Superior temporal gyrus (tissue), 1 donor: ENCODE measurements around the gene PUM1.
"Not testable (repeated sequence)": the region's sequence is repeated elsewhere in the genome, so short reads cannot be mapped to it uniquely, and the experiment has no call there.

Experiments
- DNase-seq: peaks from one replicate; pipeline ENCODE4 v3.0.0-alpha.2; 2016; ENCODE audit errors: extremely low spot score

The PUM1 gene

DNA sequence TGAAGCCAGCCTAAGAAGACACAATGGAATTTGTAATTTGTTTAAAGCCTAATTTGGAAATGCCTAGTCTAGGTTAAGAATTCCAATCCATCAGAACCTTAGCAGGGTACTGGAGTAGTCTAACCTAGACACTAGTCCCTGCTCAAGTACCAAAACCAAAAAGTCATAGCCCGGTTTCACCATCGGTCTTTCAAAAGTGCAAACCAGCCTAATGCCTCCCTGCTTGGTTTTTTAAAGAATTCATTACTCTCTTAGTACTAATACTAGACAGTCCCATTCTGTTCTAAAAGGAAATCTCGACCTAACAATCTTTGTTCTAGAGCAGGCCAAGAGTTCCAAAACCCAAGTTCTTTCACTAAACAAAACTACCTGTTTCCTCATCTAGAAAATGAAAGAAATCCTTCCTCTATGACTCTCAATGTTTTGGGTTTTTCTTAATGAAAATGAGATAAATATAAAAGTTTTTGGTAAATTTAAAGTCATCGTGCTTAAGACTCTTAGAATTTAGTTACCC, 2.6 kb downstream of the PUM1 start:
- DNase-seq = no peak

DNA sequence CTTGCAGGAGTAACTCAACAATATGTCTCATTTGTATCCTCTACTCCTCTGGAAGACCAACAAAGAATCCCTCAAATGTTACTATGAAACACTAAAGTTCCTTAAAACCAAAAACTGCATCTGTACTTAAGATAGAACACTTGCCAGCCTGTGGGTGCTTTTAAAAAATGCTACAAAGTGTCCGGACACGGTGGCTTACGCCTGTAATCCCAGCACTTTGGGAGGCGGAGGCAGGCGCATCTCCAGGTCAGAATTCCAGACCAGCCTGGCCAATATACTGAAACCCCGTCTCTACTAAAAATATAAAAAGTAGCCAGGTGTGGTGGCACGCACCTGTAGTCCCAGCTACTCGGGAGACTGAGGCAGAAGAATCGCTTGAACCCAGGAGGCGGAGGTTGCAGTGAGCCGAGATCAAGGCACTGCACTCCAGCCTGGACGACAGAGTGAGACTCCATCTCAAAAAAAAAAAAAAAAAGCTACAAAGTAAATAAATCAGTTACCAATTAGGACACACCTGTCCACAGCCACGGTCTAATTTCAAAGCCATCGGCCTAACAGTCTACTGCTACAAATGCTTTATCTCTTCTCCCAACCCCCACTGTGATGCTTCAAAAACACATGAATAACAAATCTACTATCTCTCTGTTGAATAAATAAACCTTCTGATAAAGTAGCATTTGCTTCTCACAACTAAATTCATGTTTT, 3.2 kb downstream of the PUM1 start:
- DNase-seq = not testable (repeated sequence)

DNA sequence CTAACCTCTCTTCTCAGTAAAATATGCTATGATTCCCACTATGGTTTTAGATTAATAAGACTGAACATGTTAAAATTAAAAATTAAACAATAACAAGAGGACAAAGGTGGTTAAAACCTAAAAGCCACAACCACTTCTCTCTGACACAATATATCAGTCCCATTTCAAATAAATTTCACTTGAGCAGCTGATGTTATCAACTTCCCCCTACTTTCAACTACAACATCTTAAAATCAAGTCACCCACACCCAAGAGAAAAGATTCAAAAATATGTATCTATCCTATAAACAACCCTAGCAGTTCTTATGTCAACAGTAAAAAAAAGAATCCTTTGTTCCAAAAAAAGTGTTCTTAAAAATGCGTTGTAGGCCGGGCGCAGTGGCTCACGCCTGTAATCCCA, 7.5 kb downstream of the PUM1 start:
- DNase-seq = no peak

DNA sequence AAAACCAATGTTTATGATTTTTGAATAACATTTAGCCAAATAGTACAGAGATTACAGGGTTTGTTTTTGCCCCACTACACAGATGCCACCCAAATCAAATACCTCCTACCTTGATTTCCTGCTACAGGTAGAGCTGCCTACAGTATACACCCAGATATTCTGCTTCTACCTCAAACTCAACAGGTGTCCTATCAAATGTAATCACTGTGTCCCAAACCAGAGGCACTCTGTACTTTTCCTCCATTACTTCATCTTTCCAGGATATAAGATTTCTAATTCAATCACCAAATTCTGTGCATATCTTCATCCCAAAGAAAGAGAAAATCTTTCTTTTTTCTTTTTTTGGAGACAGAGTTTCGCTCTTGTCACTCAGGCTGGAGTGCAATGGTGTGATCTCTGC, 9.6 kb downstream of the PUM1 start:
- DNase-seq = no peak

DNA sequence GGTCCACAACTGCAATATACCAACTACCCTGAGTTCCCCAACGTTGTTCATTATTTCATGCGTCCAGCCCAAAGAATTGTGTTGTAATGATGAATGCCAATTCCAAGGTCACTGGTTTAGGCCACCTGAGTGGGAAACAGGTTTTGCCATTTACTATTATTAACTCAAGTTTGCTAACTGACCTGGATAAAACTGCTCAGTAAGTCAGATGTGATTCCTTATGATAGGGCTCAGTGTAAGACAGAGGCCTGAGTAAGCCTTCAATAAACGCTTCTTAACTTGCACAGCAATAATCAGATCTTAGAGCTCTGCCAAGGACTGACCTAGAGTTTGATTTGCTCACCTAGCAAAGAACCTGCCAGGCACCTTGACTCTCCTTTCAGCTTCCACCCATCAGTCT, 10.0 kb downstream of the PUM1 start:
- DNase-seq = no peak

DNA sequence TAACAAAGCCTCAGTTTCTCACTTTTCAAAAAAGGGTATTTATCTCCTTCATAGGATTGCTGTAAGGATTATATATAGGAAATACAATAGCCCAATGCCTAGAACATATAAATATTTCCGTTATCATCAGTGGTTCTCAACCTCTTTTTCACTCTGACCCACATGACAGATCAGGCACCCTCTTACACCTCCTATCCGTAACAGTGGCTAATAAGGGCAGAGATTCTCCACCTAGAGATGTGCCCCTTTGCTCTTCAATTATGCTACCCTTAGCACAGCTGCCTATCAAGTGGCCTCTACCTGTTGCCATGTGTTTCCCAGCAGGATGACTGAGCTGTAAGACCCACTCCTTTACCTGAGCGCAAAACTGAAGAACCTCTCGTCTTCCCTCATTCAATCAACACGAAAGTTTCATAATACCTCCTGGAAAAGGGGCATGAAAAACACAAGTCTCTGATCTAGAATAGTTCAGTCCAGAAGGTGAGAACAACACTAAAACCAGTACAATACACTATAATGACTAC, 10.5 kb downstream of the PUM1 start:
- DNase-seq = no peak

DNA sequence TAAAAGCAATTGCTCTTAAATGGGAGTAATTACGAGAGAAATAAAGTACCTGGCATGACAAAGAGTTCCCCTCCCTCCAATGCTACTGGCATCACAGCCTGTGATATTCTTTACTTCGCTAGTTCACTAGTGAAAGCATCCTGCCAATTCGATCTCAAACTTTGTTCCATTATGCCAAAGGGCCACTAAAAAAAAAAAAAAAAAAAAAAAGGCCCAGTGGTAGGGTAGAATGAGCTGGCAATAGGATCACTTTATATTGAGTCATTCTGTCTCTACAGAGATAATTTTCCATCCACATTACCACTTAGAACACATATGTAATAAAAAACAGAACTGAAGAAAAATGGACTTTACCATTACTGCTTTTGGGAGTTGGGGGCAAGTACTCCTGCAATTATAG, 11.2 kb downstream of the PUM1 start:
- DNase-seq = no peak

DNA sequence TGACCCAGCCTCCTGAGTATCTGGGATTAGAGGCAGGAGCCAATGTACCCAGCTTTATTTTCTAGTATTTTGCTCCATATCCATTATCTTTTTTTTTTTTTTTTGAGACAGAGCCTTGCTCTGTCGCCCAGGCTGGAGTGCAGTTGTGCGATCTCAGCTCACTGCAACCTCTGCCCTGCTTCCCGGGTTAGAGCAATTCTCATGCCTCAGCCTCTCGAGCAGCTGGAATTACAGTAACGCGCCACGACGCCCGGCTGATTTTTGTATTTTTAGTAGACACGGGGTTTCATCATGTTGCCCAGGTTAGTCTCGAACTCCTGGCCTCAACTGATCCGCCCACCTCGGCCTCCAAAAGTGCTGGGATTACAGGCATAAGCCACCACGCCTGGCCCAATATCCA, 12.9 kb downstream of the PUM1 start:
- not testable (repeated sequence) for DNase-seq

DNA sequence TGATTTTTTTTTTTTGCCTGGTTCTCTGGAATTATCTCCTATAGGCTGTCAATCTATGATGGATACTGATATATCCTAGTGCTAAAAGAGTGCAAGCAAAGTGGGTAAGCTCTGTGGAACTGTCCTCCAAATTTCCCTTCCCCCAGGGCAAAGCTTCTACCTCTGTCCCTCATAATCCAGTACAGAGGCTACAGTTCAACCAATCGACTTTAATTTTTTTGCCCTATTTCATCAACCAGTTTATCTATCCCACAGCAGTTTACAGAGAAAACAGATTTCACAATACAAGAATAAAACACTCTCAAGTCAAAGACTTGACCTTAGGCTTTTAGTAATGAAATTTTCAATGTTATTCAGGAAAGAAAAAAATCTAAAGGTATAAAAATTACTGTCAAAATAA, 13.9 kb downstream of the PUM1 start:
- no peak for DNase-seq

DNA sequence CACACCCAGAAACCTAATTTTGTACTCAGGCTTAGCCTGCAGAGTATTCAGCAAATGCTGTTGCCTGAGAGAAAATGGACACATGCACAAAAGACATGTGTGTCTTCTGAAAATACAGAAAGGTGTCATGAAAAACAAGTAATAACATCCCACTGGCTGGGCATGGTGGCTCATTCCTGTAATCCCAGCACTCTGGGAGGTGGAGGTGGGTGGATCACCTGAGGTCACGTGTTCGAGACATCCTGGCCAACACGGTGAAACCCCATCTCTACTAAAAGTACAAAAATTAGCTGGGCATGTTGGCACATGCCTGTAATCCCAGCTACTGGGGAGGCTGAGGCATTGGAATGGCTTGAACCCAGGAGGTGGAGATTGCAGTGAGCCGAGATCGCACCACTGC, 18.0 kb downstream of the PUM1 start:
- not testable (repeated sequence) for DNase-seq

DNA sequence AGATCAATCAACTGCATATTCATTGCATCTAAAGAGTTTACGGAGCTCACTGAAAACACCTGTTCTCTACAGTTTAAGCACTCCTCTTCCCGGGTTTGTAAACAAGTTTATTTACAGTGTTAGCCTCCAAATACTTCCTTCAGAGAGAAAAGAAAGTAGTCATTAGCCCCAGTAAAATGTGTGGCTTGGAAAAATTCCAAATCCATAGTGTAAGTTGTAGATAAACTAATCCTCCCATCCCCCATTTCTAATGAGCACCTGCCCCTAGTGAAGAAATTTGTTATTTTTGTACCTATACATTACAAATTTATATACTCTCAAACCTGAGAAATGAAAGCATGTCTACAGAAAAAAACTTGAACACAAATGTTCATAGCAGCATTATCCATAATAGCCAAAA, 21.9 kb downstream of the PUM1 start:
- no peak for DNase-seq

DNA sequence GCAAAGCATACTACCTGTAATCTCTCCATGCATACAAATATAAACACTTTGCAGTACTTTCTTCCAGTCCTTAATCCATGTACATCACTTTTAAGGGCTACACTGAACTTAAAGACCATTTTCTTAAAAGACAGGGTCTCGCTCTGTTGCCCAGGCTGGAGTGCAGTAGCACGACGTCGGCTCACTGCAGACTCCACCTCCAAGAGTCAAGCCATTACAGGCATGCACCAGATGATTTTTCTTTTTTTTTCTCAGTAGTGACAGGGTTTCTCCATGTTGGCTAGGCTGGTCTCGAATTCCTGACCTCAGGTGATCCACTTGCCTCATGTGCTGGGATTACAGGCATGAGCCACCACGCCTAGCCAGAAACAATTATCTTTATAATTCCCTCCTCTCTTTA, 22.9 kb downstream of the PUM1 start:
- DNase-seq = no peak

DNA sequence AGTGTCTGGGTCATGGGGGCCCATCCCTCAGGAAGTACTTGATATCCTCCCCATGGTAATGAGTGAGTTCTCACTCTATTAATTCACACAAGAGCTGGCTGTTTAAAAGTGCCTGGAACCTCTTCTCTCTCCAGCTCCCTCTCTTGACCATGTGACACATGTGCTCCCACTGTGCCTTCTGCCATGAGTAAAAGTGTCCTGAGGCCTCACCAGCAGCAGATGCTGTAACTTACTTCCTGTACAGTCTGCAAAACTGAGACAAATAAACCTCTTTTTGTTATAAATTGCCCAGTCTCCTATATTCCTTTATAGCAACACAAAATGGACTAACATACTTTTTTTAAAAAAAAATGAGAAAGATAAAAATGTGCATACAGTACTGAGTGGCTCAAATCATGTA, 24.0 kb downstream of the PUM1 start:
- no peak for DNase-seq

DNA sequence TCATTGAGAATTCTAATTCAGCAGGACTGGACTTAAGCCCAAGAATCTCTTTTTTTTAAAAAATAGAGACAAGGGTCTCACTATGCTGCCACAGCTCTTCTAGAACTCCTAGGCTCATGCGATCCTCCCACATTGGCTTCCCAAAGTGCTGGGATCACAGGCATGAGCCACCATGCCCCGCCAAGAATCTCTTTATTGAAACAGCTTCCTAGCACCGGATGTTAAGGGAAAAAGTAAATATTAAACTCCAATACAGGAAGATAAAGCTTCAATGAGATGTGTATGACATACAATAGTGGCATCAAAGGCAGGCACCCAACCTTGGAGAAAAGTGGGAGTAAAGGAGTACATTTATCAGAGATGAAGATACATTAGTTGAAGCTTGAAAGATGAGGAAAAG, 25.5 kb downstream of the PUM1 start:
- DNase-seq = no peak

DNA sequence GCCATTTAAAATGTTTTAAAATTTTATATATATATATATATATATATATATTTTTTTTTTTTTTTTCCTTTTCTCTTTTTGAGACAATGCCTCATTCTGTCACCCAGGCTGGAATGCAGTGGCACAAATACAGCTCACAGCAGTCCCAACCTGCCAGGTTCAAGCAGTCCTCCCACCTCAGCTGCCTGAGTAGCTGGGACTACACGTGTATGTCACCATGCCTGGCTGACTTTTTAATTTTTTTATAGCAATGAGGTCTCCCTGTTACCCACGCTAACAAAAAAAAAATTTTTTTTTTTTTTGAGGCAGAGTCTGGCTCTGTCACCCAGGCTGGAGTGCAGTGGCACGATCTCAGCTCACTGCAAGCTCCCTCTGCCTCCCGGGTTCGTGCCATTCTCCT, 26.6 kb downstream of the PUM1 start:
- not testable (repeated sequence) for DNase-seq

DNA sequence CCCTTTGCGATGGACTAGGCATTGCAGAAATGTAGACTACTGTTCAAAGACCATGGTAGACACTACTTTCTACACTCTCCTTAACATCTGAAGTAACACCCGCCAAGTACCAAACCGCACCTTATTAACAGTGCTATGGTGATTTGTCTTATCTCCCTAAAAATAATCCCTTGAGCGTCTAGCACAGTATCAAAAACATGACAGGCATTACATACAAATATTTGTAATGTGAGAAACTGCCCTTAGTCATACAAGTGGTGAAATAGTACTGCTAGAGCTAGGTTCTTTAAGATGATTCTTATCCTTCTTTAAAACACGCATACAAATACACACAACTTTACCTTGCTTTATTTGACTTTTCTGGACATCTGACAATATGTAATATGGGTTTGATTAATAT, 27.2 kb downstream of the PUM1 start:
- no peak for DNase-seq

DNA sequence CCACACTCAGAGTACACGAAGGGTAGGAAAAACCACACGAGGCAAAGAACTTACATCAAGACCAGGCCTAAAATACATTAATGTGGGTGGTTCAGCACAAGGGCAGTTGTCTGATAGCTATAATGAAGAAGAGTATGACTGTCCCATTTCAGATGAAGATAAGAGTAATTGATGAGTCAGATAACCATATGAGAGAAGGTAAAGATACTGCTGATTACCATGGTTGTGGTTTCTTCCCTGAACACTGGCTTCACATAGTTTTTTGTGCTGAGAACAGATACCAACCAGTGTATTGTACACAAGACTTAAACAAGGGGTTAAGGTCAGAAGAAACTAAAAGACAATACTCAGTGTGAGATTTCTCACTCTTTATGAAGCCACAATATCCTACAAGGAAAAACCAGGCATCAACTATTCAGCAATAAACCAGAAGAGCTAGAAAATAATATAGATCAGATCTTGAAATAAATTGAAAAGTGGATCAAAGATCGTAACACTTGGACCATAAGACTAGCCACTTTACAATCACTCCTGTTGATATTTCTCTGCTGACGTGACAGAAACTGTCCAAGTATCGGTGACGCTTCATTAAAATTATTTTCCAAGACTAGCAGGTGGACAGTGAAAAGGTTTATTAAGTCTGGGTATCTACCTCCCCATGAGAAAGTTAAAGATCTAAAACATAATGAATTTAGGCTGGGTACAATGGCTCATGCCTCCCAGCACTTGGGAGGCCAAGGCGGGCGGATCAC, 28.6 kb downstream of the PUM1 start:
- no peak for DNase-seq

DNA sequence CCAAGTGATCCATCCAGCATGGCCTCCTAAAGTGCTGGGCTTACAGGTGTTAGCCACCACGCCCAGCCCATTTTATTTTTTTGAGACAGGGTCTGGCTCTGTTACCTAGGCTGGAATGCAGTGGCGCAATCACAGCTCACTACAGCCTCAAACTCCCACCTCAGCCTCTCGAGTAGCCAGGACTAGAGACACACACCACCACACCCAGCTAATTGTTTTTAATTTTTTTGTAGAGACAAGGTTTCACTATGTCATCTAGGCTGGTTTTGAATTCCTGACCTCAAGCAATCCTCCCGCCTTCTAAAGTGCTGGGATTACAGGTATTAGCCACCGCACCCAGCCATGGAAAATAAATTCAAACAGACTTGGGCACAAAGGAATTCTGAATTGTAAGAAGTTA, 31.9 kb downstream of the PUM1 start:
- DNase-seq = no peak

DNA sequence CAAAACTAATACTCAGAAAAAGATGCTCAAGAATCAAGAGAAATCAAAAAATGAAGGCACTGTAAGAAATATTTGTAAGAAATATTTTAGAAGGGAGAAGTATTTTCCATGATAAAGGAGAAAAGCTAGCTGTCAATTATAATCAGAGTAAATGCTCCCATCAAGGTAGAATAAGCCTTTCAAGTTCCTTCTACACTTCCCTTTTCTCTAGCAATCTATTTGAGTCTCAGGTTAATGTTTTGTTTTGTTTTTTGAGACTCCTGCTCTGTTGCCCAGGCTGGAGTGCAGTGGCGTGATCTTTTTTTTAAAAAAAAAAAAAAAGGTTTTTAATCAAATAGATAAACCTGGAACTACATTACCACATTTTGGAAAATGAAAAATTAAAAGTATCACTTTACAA, 33.3 kb downstream of the PUM1 start:
- no peak for DNase-seq

DNA sequence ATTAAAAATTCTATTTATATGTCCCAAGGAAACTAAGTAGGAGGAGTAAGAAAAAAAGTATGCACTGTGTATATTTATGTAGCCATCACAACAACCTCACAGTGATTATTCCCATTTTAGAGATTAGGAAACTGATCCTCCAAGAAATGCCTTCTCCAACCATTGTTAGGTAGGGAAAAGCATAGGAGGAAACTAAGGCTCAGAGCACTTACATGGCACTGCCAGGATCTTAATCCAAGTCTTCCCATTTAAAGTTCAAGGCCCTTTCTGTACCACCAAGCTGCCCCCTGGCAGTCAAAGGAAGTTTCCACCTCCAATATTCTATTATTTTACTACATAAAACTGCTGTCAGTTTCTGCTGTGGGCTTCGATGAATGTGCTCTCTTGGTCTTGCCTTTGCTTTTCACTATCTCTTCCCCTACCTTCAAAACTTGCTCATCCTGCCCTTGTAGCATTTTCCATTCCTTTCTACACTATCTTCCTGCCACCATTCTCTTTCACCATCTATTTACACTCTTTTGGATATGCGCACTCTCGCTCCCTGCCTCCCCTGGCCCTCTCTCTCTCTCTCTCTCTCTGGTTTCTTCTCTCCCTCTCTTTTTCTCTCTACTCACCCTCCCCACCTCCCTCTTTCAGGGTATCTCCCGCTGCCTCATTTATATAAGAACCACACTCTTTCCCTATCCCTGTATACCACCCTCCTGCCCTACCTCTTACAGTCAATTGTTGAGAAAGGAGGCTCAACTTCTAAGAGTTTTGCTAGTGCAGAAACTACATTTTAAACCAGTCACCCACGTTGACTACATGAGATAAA, 34.0 kb downstream of the PUM1 start:
- no peak for DNase-seq

DNA sequence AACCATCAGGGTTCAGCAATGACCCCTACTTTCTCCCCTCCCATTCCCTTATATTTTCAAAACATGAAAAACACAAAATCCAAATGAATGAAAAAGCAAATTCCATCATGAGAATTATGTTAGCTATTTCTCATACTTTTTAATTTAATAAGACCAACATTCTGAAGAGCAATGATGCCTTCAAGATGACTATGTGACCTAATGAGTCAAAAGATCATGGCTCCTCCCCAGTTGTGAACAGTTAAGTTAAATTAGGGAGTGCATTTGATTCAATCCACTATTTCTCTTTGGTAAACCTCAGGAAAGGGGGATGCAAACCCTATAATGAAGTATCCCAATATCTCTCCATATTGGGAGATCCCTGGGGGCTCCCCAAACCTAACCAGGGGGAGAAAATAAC, 36.5 kb downstream of the PUM1 start:
- no peak for DNase-seq
